HG03565 (cell line): ENCODE results near the gene CYP3A5.
"Not testable (repeated sequence)": the region's sequence is repeated elsewhere in the genome, so short reads cannot be mapped to it uniquely, and the experiment has no call there.

Source experiments
- ATAC-seq: cut with Tn5 transposase; IDR thresholded peaks from one replicate; pipeline ENCODE4 v1.9.1; 2021; ENCODE audit warnings: mild to moderate bottlenecking, moderate library complexity; ENCODE audit not compliant: unreplicated experiment

The CYP3A5 gene

DNA sequence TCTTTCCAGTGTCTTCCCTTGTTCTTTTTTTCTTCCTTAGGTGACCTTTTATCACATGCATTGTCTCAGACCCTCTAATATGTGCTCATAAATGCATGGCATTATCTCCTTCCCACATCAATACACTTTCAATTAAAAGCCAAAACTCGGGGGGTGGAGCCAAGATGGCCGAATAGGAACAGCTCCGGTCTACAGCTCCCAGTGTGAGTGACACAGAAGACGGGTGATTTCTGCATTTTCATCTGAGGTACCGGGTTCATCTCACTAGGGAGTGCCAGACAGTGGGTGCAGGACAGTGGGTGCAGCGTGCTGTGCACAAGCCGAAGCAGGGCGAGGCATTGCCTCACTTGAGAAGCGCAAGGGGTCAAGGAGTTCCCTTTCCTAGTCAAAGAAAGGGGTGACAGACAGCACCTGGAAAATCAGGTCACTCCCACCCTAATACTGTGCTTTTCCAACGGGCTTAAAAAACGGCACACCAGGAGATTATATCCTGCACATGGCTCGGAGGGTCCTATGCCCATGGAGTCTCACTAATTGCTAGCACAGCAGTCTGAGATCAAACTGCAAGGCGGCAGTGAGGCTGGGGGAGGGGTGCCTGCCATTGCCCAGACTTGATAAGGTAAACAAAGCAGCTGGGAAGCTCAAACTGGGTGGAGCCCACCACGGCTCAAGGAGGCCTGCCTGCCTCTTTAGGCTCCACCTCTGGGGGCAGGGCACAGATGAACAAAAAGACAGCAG, 6.2 kb upstream of the CYP3A5 start:
- ATAC-seq = not testable (repeated sequence)

- no peak for ATAC-seq
Observed at GRCh38 chr7:99685129-99685758, 5.4 kb upstream of the CYP3A5 start.

GRCh38 chr7:99679032-99679399, 780 bp downstream of the CYP3A5 start:
- no peak for ATAC-seq

- ATAC-seq = no peak
Observed at GRCh38 chr7:99677648-99678045, 2.1 kb downstream of the CYP3A5 start.

DNA sequence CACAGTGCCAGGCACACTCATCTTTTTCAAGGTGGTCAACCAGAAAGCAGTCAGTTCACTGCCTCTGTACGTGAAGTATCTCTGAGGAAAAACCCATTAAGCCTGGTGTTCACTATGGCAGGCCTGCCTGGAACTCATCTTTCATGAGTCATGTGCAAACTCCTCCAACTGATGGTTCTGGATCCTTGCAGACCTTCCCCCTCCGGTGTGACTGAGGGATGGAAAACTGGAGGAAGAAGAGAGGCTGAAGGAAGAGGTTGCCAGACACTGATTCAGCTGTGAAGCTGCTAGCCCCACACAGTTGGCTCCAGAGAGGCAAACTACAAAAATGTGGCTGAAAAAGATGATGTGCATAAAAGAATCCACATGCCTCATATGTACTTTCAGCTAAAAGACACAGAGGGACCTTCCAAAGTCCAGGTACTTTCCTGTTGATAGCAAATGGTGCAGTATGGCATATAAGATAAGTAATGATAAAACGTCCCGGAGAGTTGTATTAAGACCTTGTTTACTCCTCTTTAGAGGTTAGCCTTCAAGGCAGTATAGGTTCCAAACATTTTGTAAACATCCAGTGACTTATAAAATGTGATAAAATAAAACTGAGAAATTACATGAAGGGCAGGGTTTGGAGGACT, 2.7 kb downstream of the CYP3A5 start:
- ATAC-seq = no peak

DNA sequence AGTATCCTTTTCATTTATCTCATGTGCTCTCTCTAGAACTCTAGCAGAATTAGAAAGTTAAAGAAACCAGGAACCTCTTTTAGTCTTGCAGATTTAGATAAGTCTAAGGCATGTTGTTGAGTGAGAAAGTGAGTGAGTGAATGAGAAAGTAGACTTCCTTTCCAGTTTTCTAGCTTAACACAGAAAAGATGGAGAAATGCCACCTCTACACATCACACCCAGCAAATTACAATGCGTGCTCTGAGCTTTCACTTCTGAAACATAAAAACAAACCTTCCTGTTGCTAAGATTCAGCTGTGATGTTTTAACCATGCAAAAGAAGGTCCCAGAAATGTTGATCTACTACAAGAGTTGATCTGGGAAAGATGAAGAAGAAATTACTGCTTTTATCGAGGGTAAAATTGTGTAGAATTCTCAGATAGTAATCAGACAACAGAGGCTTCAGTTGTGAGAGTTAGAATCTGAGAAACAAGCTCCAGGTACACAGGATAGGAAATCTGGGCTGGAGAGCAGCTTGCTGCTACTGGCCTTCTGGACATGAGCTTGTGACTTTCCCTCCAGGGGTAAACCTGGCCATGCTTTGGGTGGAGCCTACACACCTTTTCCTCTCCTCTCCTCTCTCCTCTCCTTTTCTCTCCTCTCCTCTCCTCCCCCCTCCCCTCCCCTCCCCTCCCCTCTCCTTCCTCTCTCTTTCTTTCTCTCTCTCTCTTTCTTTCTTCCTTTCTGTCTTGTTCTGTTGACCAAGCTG, 4.6 kb downstream of the CYP3A5 start:
- ATAC-seq = no peak

GRCh38 chr7:99672573-99672972, 7.2 kb downstream of the CYP3A5 start:
- ATAC-seq = no peak

- no peak for ATAC-seq
Observed at GRCh38 chr7:99669782-99670181, 10.0 kb downstream of the CYP3A5 start.

- ATAC-seq = no peak
Observed at GRCh38 chr7:99668541-99668940, 11.3 kb downstream of the CYP3A5 start.

DNA sequence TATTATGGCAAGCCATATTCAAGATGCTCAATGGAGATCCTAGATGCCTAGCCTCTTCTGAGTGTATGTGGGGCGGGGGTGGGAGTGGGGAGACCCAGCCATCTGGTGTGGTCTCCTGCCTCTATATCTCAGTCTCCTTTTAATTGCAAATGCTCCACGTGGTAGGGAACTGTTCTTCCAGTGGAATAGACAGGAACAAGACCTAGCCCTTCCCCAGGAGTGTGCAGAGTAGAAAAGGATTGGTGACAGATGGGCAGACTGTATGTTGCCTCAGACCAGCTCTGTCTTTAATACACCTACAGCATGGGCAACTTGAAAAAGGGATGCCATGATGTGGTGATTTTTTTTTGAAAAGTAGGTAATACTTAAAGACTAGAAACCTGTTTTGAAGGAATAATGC, 12.6 kb downstream of the CYP3A5 start:
- no peak for ATAC-seq

DNA sequence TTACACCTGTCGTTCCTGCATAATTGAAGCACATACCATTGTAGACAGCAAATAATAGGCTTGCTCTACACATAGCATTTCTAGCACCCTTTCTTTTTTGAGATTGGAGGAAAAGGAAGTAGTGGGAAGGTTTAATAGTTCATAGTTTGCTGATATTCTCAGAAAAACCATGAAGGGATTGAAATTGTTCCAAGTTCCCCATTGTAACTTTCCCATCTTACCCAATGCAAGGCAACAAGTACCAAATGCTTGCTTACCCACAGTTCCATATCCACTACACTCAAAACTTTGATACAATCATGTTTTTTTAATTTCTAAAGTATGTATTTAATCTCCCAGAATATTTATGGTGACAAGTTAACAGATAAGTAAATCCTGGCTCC, 13.8 kb downstream of the CYP3A5 start:
- no peak for ATAC-seq

DNA sequence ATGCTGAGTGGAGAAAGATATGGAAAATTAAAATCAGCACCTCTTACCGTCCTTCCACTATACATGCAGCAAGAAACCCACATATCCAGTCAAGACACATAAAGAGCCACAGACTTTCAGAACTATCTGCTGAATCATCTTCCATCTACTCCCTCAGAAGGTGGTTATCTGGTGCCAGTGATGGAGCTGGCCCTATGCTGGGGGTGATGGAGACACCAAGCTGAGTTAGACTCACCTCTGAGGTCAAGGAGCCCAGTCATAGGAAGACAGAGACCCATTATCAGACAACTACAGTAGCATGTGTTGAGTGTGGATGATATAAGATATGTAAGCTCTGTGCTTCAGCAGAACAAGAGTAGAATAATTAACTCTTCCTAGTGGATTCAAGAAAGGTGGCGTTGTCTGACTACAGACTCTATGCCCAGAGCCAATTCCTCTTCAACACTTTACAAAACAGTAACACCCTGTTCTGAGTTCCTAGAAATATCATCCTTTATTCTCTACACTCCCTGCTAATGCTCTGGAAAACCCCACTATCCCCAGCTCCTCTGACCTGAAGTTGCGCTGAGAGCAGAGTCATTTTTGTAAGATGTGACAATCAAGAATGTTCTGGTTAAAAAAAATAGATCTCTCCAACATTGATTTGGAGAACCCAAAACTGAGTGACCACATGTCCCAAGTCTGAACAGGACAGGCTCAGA, 14.3 kb downstream of the CYP3A5 start:
- no peak for ATAC-seq

- not testable (repeated sequence) for ATAC-seq
Observed at GRCh38 chr7:99657879-99658278, 21.9 kb downstream of the CYP3A5 start.

DNA sequence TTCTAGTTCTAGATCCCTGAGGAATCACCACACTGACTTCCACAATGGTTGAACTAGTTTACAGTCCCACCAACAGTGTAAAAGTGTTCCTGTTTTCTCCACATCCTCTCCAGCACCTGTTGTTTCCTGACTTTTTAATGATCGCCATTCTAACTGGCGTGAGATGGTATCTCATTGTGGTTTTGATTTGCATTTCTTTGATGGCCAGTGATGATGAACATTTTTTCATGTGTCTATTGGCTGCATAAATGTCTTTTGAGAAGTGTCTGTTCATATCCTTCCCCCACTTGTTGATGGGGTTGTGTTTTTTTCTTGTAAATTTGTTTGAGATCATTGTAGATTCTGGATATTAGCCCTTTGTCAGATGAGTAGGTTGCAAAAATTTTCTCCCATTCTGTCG, 25.2 kb downstream of the CYP3A5 start:
- not testable (repeated sequence) for ATAC-seq

GRCh38 chr7:99653754-99654153, 26.0 kb downstream of the CYP3A5 start:
- no peak for ATAC-seq

GRCh38 chr7:99653269-99653668, 26.5 kb downstream of the CYP3A5 start:
- not testable (repeated sequence) for ATAC-seq

- no peak for ATAC-seq
Observed at GRCh38 chr7:99652671-99653070, 27.1 kb downstream of the CYP3A5 start.

GRCh38 chr7:99651290-99651689, 28.5 kb downstream of the CYP3A5 start:
- no peak for ATAC-seq

GRCh38 chr7:99648843-99649242, 31.0 kb downstream of the CYP3A5 start:
- no peak for ATAC-seq

DNA sequence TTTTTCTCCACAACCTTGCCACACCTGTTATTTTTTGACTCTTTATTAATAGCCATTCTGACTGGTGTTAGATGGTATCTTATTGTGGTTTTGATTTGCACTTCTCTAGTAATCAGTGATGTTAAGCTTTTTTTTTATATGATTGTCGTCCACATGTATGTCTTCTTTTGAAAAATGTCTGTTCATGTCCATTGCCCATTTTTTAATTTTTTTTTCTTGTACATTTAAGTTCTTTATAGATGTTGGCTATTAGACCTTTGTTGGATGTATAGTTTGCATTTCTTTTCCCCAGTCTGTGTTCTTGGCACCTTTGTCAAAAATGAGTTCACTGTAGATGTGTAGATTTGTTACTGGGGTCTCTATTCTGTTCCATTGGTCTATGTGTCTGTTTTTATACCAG, 34.2 kb downstream of the CYP3A5 start:
- ATAC-seq = no peak

DNA sequence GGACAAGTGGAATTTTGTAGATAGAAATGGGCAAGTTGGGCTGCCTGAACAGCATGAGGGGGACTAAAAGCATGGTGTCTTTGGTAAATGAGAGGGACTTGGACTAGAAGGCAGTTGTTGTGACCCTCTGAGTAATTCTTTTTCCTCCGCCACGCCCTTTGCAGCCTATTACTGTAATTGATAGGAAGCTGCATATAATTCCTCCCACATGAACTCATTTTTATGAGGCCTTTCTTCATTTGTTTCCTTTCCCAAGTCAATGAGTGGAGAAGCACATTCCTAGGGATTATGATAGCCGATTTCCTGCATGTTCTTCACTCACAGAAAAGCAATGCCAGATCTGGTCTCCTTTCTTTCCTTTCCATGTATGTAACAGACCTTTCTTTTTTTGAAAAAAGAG, 35.4 kb downstream of the CYP3A5 start:
- no peak for ATAC-seq
